Heart left ventricle (tissue), 16 donors: Measurements from ENCODE around the gene RMND5B. TPM values are rescaled to one million over a fixed set of nuclear protein-coding genes. Genes with fewer than 3 reads are reported as not detected.

Experiments
- ATAC-seq, 4 donors: fragments of 200-7000 bp; cut with Tn5 transposase; one replicate each; pipeline ENCODE4 v1.9.1; 2020 to 2022; ENCODE audit warnings: moderate library complexity in 4 of 4, mild to moderate bottlenecking in 3 of 4, moderate number of reproducible peaks in 1 of 4
- DNase-seq, 5 donors: peaks; one replicate each; pipeline ENCODE4 v3.0.0-alpha.2; 2020
- H3K27ac ChIP-seq, 12 donors: fragments of 200-600 bp; sonication (generic) in 4 of 12; one replicate each; pipeline versions ENCODE4 v1.5.0 to v1.8.0; 2016 to 2022; ENCODE audit warnings: mild to moderate bottlenecking in 2 of 12
- H3K27me3 ChIP-seq, 9 donors: fragments of 200-600 bp; sonication (generic) in 2 of 9; one replicate each; pipeline versions ENCODE4 v1.5.1 to v1.8.0; 2016 to 2022; ENCODE audit warnings: mild to moderate bottlenecking in 3 of 9
- H3K36me3 ChIP-seq, 9 donors: fragments of 200-600 bp; sonication (generic) in 2 of 9; one replicate each; pipeline versions ENCODE4 v1.5.0 to v1.8.0; 2018 to 2022; ENCODE audit warnings: mild to moderate bottlenecking in 2 of 9
- H3K4me1 ChIP-seq, 12 donors: fragments of 200-600 bp; sonication (generic) in 4 of 12; one replicate each; pipeline versions ENCODE4 v1.5.0 to v1.8.0; 2016 to 2022; ENCODE audit warnings: mild to moderate bottlenecking in 3 of 12
- H3K4me3 ChIP-seq, 12 donors: fragments of 200-600 bp; sonication (generic) in 4 of 12; one replicate each; pipeline versions ENCODE4 v1.5.0 to v1.8.0; 2017 to 2022; ENCODE audit warnings: mild to moderate bottlenecking in 9 of 12, moderate library complexity in 4 of 12
- H3K9me3 ChIP-seq, 12 donors: fragments of 200-600 bp; sonication (generic) in 4 of 12; one replicate each; pipeline versions ENCODE4 v1.5.0 to v1.8.0; 2016 to 2022; ENCODE audit warnings: mild to moderate bottlenecking in 1 of 12
- POLR2A ChIP-seq, 2 donors: fragments of 450-650 bp; IDR thresholded peaks; one replicate each; pipeline ENCODE4 v1.6.1; 2017; ENCODE audit warnings: antibody characterized with exemption in 2 of 2, mild to moderate bottlenecking in 2 of 2, moderate library complexity in 2 of 2
- WGBS, 4 donors: extraction: QIAGEN DNeasy Blood & Tissue Kit in 2 of 4; methylation state at CpG; one replicate each; pipeline versions ENCODE4 v1.1.5 to v1.1.7; 2013 to 2018; 5-methylcytosine and 5-hydroxymethylcytosine counted together
- intact Hi-C, 10 donors: fragments of 100-400 bp; cut with DNase I; formaldehyde crosslinking; loops; one replicate each; pipeline versions ENCODE4 v1.11.1 to v1.14.2; 2022
- polyA plus RNA-seq, 2 donors: library from polyadenylated mRNA; stranded (reverse); fragments of 200-250 nt; gene quantifications; one replicate each; pipeline ENCODE4 v1.2.3, GENCODE V29; 2013
- total RNA-seq, 9 donors: library from RNA; depleted of rRNA in 2 of 9; stranded (reverse); fragments of >200 nt in 2 of 9; fragmentation: NEBNext Ultra II Directional in 3 of 9; extraction: Animal tissue kit (Norgen Biotek cat#: 25700) in 3 of 9; gene quantifications; one replicate each; pipeline versions ENCODE4 v1.1.0 to v1.2.4, GENCODE V29; 2016 to 2023
- TF ChIP-seq, protein P1 (sequence below), 12 donors: fragments of 200-600 bp; sonication (generic) in 4 of 12; IDR thresholded peaks; one replicate each; pipeline versions ENCODE4 v1.5.0 to v1.8.0; 2018 to 2022; ENCODE audit warnings: antibody characterized with exemption in 12 of 12, mild to moderate bottlenecking in 5 of 12
- donor health status: ischemic (EF 13 %, LVEDD 7.1; RV severe dilation, severe dysfunction).
- donor health status: healthy with polysubstance abuse.
- donor health status: DM: no; HTN: yes; CAD: no.
- donor health status: DM: no; HTN: no; CAD: no.
- donor health status: ischemic (EF 25% LVEDD 6.9; RV normal size, moderate dysfunction).
- donor health status: ischemic (EF 25% LVEDD 5.7; RV mildly dilated, moderate dysfunction).
- donor health status: healthy.
- donor health status: DM: yes; HTN: yes; CAD: no.
- donor health status: ischemic (EF 35%, LVEDD 5.7; RV mildly dilated, moderate dysfunction).
- donor health status: nonischemic (EF 11% LVEDD 7.7; RV severe dilation, severe dysfunction).
- donor health status: DM: yes; HTN: yes; CAD: no.
- donor health status: PGD.
- donor health status: ischemic (EF 29% LVEDD 5.4; RV normal size, mild dysfunction).
- donor health status: nonischemic (EF 23%, LVEDD 6.1; RV moderate dilation, normal function).

RMND5B gene
- total and polyA plus RNA-seq, 11 donors, result 26.4 to 42.2 (median 32.7) TPM

DNA sequence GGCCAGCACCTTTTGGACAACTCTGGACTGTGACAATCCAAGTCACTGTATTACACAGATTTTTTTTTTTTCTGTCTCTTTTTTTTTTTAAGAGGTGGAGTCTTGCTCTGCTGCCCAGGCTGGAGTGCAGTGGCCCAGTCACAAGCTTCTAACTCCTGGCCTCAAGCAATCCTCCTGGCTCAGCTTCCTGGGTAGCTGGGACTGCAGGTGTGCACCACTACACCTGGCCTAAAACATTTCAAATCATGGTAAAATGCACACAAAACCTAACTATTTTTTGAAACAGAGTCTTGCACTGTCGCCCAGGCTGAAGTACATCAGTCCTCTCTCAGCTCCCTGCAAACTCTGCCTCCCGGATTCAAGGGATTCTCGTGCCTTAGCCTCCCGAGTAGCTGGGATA, 24.7 kb upstream of the RMND5B start:
- DNase-seq (peak in 1 of 5 donors; percentile 4), ATAC-seq (no peak)
- Histone ChIP-seq H3K9me3 (no peaks in the 10 kb centered on the region), H3K27ac (no peak overlapping the region), H3K4me1 (peaks cover 0 to 6% (median 0%) of the 10 kb centered on the region in 12 donors), H3K4me3 (no peak overlapping the region), H3K27me3 (no peaks in the 10 kb centered on the region), H3K36me3 (no peaks in the 10 kb centered on the region)
- 67 to 75% (median 71%) methylated on average over 4 of the region's 4 CpGs for WGBS, 4 donors
- no peak for TF ChIP-seq POLR2A (IDR thresholded peaks at IDR 0.05)
- TF ChIP-seq, protein P1, sequence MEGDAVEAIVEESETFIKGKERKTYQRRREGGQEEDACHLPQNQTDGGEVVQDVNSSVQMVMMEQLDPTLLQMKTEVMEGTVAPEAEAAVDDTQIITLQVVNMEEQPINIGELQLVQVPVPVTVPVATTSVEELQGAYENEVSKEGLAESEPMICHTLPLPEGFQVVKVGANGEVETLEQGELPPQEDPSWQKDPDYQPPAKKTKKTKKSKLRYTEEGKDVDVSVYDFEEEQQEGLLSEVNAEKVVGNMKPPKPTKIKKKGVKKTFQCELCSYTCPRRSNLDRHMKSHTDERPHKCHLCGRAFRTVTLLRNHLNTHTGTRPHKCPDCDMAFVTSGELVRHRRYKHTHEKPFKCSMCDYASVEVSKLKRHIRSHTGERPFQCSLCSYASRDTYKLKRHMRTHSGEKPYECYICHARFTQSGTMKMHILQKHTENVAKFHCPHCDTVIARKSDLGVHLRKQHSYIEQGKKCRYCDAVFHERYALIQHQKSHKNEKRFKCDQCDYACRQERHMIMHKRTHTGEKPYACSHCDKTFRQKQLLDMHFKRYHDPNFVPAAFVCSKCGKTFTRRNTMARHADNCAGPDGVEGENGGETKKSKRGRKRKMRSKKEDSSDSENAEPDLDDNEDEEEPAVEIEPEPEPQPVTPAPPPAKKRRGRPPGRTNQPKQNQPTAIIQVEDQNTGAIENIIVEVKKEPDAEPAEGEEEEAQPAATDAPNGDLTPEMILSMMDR (IDR thresholded peaks at IDR 0.05), result no peak
- intact Hi-C loops, result no loop called here

DNA sequence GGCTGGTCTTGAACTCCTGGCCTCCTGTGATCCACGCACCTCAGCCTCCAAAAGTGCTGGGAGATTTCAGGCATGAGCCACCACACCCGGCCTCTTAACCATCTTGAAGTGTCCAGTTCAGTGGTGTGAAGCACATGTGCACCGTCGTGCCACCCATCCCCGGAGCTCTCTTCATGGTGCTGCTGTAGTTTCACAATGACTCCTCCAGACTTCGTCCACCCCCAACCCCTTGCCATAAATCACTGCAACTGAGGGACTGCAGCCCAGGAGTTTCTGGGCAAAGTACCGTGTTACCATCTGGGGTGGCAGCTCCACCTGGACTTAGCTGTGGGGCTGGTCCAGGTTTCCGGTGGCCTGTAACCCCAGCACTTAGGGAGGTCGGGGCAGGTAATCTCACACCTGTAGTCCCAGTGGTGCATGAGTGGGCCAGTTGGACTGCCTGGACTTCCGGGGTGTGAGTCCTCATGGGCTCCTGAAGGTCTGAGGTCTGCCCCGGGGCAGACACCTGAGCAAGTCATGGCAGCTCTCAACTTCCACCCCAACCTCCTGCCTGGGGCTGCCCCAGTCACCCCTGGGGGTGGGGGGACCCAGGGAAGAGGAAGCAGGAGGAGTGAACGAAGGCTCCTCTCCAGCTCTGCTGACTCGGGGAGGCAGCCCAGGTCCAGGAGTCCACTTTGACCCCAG, 24.1 kb upstream of the RMND5B start:
- intact Hi-C loops, result no loop called here
- Histone ChIP-seq H3K4me1 (peaks cover 0 to 6% (median 0%) of the 10 kb centered on the region in 12 donors), H3K4me3 (no peak overlapping the region), H3K9me3 (no peaks in the 10 kb centered on the region), H3K27me3 (no peaks in the 10 kb centered on the region), H3K27ac (no peak overlapping the region), H3K36me3 (no peaks in the 10 kb centered on the region)
- ATAC-seq, result peak in 1 of 4 donors; percentile 23
- 83 to 93% (median 90%) methylated on average over 9 to 13 of the region's 13 CpGs for WGBS, 4 donors
- TF ChIP-seq, protein P1 (IDR thresholded peaks at IDR 0.05), result no peak
- TF ChIP-seq POLR2A (IDR thresholded peaks at IDR 0.05), result no peak
- DNase-seq, result peak in 1 of 5 donors; percentile 28

- DNase-seq (no peak), ATAC-seq (no peak)
- 40 to 59% (median 50%) methylated on average over 5 of the region's 5 CpGs for WGBS, 4 donors
- Histone ChIP-seq H3K27ac (no peak overlapping the region), H3K36me3 (no peaks in the 10 kb centered on the region), H3K27me3 (peaks cover 0 to 7% (median 0%) of the 10 kb centered on the region in 9 donors), H3K9me3 (peaks cover 0 to 5% (median 0%) of the 10 kb centered on the region in 12 donors), H3K4me1 (peaks cover 0 to 6% (median 0%) of the 10 kb centered on the region in 12 donors), H3K4me3 (no peak overlapping the region)
- intact Hi-C loops, result no loop called here
- TF ChIP-seq POLR2A (IDR thresholded peaks at IDR 0.05), result no peak
- TF ChIP-seq, protein P1 (IDR thresholded peaks at IDR 0.05), result no peak
Measured at GRCh38 chr5:178107756-178108310, 23.0 kb upstream of the RMND5B start.

DNA sequence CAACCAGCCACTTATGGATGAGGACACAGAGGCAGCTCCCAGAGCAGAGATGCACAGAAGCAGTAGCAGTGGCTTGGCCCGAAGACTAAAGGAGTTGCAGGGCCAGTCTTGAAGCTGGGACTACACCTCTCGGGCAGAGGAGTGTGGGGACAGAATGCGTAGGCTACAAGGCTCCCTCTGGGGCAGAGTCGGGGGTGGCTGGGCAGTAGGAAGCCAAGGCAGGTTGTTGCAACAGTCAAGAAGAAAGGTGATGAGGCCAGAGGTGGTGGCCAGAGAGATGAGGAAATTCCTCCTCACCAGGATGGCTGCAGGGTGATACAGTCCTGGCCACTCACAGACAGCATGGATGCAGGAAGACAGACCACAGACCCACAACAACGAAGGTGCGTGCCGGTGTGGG, 22.4 kb upstream of the RMND5B start:
- intact Hi-C loops, result no loop called here
- no peak for TF ChIP-seq POLR2A (IDR thresholded peaks at IDR 0.05)
- TF ChIP-seq, protein P1 (IDR thresholded peaks at IDR 0.05), result no peak
- 89 to 91% (median 89%) methylated on average over 7 of the region's 7 CpGs for WGBS, 4 donors
- DNase-seq (no peak), ATAC-seq (no peak)
- H3K9me3 ChIP-seq, result peaks cover 0 to 5% (median 0%) of the 10 kb centered on the region in 12 donors
- H3K27me3 ChIP-seq, result peaks cover 0 to 13% (median under 1%) of the 10 kb centered on the region in 9 donors
- no peak overlapping the region for H3K4me3 ChIP-seq
- H3K36me3 ChIP-seq, result no peaks in the 10 kb centered on the region
- peaks cover 0 to 6% (median 0%) of the 10 kb centered on the region in 12 donors for H3K4me1 ChIP-seq
- H3K27ac ChIP-seq, result no peak overlapping the region
